Inflammatory macrophage (primary cell): ENCODE results near the gene HIVEP2.
A peak's percentile ranks its signal among the peaks of the same experiment; 100 is the strongest.

Experiments
- DNase-seq, 2 donors: peaks; one replicate each; pipeline ENCODE4 v3.0.0-alpha.2; 2020 to 2022

The HIVEP2 gene

GRCh38 chr6:142888456-142888855 lies 56.5 kb downstream of the HIVEP2 start:
- no peak for DNase-seq

- no peak for DNase-seq
Observed at GRCh38 chr6:142887517-142887916, 57.5 kb downstream of the HIVEP2 start.

- peak; percentile 42 to 48 for DNase-seq
Observed at GRCh38 chr6:142886431-142887170, 58.4 kb downstream of the HIVEP2 start.

- DNase-seq: peak; percentile 51 to 67
Observed at GRCh38 chr6:142885182-142885867, 59.7 kb downstream of the HIVEP2 start.

GRCh38 chr6:142884214-142885035 lies 60.6 kb downstream of the HIVEP2 start:
- no peak for DNase-seq

GRCh38 chr6:142883011-142883410 lies 62.0 kb downstream of the HIVEP2 start:
- DNase-seq: no peak

GRCh38 chr6:142881761-142882160 lies 63.2 kb downstream of the HIVEP2 start:
- no peak for DNase-seq

- DNase-seq: no peak
Observed at GRCh38 chr6:142881290-142881689, 63.7 kb downstream of the HIVEP2 start.

GRCh38 chr6:142880201-142880600 lies 64.8 kb downstream of the HIVEP2 start:
- no peak for DNase-seq

- no peak for DNase-seq
Observed at GRCh38 chr6:142879527-142879926, 65.4 kb downstream of the HIVEP2 start.

- DNase-seq: no peak
Observed at GRCh38 chr6:142879076-142879475, 65.9 kb downstream of the HIVEP2 start.

- DNase-seq: no peak
Observed at GRCh38 chr6:142878407-142878806, 66.6 kb downstream of the HIVEP2 start.

- DNase-seq: no peak
Observed at GRCh38 chr6:142874676-142875075, 70.3 kb downstream of the HIVEP2 start.

GRCh38 chr6:142872376-142872775 lies 72.6 kb downstream of the HIVEP2 start:
- no peak for DNase-seq

- peak; percentile 61 to 82 for DNase-seq
Observed at GRCh38 chr6:142871910-142872331, 73.1 kb downstream of the HIVEP2 start.

- peak in 1 of 2 donors; percentile 45 for DNase-seq
Observed at GRCh38 chr6:142870787-142871415, 74.1 kb downstream of the HIVEP2 start.

GRCh38 chr6:142868917-142869316 lies 76.1 kb downstream of the HIVEP2 start:
- no peak for DNase-seq

GRCh38 chr6:142867988-142868812 lies 76.8 kb downstream of the HIVEP2 start:
- peak; percentile 30 to 45 for DNase-seq

GRCh38 chr6:142867355-142867801 lies 77.6 kb downstream of the HIVEP2 start:
- DNase-seq: peak; percentile 19 to 24

GRCh38 chr6:142863981-142864380 lies 81.0 kb downstream of the HIVEP2 start:
- no peak for DNase-seq

GRCh38 chr6:142861711-142862110 lies 83.3 kb downstream of the HIVEP2 start:
- DNase-seq: no peak

GRCh38 chr6:142860498-142860897 lies 84.5 kb downstream of the HIVEP2 start:
- DNase-seq: no peak
